ENCODE results near the gene SH2B2.

DNA sequence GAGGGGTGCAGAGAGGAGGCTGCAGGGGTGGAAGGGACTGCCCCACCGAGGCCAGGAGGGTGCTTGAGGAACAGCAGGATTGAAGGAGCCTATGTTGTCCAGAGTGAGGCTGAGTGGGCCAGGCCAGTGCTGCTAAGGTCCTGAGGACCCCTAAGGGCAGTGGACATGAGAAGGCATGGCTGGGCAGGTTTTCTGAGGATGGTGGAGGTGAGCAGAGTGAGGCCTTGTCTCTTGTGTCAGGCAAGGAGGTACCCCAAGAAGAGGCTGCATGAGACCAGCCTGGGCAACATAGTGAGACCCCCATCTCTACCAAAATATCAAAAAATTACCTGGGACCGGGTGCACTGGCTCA, 5.2 kb downstream of the SH2B2 start:
- TF ChIP-seq, protein P1, sequence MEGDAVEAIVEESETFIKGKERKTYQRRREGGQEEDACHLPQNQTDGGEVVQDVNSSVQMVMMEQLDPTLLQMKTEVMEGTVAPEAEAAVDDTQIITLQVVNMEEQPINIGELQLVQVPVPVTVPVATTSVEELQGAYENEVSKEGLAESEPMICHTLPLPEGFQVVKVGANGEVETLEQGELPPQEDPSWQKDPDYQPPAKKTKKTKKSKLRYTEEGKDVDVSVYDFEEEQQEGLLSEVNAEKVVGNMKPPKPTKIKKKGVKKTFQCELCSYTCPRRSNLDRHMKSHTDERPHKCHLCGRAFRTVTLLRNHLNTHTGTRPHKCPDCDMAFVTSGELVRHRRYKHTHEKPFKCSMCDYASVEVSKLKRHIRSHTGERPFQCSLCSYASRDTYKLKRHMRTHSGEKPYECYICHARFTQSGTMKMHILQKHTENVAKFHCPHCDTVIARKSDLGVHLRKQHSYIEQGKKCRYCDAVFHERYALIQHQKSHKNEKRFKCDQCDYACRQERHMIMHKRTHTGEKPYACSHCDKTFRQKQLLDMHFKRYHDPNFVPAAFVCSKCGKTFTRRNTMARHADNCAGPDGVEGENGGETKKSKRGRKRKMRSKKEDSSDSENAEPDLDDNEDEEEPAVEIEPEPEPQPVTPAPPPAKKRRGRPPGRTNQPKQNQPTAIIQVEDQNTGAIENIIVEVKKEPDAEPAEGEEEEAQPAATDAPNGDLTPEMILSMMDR (IDR thresholded peaks at IDR 0.05), result no peak
- TF ChIP-seq POLR2AphosphoS5 (IDR thresholded peaks at IDR 0.05; ENCODE audit: insufficient read depth in 1 of 2, low read depth in 1 of 2), result no peak
- TF ChIP-seq POLR2A (IDR thresholded peaks at IDR 0.05), result no peak
